ENCODE results near the gene SATB2.

- TF ChIP-seq EZH2 (IDR thresholded peaks at IDR 0.05; ENCODE audit: insufficient read depth, poor library complexity, severe bottlenecking) (no peak), EZH2phosphoT487 (IDR thresholded peaks at IDR 0.05; ENCODE audit: insufficient read depth, low read depth) (no peak)
These were observed 43.3 kb downstream of the SATB2 start for GRCh38 chr2:199414465-199414864.

Measured in GM23248 (cell line).